ENCODE results near the gene IQCN.

Gene IQCN, protein sequence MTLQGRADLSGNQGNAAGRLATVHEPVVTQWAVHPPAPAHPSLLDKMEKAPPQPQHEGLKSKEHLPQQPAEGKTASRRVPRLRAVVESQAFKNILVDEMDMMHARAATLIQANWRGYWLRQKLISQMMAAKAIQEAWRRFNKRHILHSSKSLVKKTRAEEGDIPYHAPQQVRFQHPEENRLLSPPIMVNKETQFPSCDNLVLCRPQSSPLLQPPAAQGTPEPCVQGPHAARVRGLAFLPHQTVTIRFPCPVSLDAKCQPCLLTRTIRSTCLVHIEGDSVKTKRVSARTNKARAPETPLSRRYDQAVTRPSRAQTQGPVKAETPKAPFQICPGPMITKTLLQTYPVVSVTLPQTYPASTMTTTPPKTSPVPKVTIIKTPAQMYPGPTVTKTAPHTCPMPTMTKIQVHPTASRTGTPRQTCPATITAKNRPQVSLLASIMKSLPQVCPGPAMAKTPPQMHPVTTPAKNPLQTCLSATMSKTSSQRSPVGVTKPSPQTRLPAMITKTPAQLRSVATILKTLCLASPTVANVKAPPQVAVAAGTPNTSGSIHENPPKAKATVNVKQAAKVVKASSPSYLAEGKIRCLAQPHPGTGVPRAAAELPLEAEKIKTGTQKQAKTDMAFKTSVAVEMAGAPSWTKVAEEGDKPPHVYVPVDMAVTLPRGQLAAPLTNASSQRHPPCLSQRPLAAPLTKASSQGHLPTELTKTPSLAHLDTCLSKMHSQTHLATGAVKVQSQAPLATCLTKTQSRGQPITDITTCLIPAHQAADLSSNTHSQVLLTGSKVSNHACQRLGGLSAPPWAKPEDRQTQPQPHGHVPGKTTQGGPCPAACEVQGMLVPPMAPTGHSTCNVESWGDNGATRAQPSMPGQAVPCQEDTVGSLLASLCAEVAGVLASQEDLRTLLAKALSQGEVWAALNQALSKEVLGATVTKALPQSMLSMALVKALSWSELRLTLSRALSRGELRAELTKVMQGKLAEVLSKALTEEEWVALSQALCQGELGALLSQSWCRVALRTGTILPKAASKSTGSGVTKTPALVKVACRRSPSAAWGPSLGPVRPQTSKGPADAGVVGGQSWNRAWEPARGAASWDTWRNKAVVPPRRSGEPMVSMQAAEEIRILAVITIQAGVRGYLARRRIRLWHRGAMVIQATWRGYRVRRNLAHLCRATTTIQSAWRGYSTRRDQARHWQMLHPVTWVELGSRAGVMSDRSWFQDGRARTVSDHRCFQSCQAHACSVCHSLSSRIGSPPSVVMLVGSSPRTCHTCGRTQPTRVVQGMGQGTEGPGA (N-terminal part only)

DNA sequence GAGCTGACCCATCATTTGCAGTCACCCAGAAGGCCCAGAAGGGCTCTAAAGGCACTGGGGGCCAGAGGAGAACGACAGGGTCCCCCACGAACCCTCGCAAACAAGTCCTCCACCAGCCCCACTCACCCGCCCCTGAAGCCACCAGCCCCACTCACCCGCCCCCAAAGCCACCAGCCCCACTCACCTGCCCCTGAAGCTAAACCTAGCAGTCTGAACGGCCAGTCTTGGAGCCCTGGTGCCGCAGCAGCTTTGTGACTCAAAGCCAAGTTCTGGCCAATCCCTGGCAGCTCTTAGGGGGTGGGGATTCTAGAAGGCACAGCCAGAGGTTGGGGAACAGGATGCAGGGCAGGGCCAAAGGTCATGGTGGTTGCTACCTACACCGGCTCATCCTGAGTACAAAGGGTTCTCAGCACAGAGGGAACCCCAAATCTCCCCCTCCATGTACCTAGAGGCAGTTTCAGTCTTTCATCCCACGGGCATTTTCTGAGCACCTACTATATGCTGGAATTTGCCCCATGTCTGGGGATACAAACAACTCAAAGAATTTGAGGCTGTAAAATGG, at the start of gene IQCN:
Gene IQCN, minus strand, starts transcription at position 234 of the 562 bp plus-strand sequence. CDS start 4,974 bp downstream, outside the sequence.
- no peak for DNase-seq

DNA sequence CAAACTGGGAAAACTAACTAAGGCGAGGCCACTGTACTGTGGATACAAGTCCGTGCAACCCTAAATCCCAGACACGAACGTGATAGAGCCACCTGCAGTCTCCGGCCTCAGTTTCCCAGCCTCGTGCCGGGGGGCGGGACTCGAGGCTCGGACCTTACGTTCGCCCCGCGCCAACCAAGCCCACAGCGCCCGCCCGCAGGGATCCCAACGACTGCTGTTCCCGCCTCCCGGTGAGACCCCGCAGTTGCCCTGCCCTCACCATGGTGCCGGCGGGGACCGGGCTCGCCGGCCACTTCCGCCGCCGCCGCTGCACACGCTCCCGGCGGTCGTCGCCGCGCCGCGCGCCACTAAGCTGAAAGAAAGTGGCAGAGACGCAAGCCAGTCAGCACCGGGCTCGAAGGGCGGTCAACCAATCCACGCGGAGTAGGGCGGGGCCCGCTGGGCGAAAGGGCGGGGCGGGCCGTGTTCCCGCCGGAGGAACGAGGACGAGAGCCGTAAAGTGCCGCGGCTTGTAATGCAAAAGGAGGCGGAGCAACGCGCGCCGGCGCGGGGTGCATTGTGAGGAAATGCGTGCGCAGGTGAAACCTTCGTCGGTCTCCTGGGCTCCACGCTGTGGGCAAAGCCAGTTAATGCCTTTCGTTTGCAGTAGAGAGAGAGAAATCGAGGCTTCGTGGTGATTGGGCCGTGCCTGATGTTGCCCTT, 48.7 kb upstream of the IQCN start, which contains the start of gene LSM4:
Gene LSM4, minus strand, starts transcription at position 318 of the 702 bp plus-strand sequence. Its CDS starts 56 bp downstream, at position 262.
- DNase-seq: peak; percentile 97

DNA sequence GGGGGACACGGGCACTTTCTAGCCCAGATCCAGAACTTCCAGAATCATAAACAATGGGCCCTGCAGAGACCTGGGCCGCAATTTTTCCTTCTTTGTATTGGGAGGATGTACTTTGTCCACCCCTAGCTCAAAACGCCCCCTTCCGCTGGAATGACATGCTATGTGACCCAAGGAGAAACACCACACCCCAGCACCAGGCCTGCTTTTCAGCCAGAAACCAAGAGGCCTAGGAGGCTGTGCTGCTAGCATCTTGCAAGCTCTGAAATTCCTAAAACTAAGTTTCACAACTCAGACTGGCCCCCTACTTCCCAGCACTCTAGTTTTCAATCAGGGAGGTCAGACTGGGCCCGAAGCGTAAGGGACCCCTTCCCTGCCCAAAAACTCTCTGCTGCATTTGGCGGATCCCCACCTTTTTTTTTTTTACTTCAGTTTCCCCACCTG, 48.1 kb upstream of the IQCN start:
- DNase-seq: no peak

DNA sequence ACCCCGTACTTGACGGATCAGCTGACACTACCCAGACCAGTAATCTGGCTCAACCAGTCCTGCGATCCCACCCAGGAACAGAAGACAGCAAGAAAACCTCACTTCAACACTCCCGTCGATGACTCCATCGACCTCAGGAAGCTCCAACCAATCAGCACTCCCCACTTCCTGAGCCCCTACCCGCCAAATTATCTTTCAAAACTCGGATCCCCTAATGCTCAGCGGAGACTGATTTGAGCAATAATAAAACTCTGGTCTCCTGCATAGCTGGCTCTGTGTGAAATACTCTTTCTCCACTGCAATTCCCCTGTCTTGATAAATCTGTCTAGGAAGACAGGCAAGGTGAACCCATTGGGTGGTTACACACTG, 47.5 kb upstream of the IQCN start:
- DNase-seq: no peak

DNA sequence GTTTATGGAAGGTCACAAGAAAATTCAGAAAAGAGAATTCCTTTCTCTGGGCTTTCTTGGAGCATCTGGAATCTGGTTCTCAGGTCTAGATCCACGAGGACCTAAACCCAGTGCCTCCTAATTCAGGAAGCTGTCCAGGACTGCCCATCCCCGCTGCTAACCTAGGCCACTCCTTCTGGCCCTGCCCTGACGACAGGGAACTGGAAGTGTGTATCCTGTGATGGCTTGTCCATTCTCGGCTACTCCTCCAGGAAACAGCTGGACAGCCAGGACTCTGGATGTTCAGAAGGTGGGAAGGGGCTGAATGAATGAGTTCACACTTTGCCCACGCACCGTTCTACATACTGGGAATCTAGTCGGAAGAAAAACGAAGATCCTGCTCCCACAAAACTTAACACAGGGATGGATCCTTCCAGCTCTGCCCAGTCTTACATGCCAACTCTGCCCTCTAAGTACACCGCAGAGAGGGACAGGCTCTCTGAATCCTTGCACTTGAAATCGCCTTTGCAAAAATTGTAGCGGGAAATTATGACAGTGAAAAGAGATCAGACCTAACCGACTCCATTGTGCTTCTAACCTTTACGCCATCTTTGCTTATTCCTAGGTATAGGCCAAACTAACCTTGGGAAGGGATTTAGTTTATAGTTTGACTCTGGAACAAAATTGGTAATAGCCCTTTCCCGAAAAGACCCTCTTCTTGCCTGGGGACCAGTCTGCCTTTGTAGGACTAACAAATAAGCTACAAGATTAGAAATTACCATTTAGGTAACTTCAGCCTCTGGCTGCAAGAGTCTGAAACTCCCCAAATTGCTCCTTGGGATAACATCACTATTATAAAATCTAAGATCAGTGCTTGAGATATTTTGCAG, 46.8 kb upstream of the IQCN start:
- DNase-seq: no peak

DNA sequence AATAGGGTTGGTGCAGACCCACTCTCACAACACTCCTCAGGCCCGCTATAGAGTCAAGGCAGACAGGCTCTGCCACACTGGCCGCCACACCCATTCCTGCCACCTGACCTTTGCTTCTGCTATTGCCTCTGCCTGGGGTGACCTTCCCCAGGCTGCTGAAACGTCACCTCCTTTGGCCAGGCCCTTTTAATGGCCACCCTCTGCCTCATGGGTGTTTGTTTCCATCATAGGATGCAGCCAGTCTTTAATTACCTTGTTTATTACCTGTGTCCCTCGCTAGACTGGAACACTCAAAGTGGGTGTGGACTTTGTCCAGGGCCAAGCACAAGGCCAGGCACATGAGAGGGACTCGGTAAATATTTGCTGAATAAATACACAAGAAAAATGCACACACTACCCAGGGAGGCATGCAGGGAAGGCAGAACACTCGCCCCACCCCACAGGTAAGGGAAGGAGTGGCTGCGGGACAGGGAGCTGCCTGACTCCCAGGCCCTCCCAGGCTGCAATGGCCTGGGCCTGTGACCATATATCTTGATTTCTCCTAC, 45.4 kb upstream of the IQCN start:
- no peak for DNase-seq

DNA sequence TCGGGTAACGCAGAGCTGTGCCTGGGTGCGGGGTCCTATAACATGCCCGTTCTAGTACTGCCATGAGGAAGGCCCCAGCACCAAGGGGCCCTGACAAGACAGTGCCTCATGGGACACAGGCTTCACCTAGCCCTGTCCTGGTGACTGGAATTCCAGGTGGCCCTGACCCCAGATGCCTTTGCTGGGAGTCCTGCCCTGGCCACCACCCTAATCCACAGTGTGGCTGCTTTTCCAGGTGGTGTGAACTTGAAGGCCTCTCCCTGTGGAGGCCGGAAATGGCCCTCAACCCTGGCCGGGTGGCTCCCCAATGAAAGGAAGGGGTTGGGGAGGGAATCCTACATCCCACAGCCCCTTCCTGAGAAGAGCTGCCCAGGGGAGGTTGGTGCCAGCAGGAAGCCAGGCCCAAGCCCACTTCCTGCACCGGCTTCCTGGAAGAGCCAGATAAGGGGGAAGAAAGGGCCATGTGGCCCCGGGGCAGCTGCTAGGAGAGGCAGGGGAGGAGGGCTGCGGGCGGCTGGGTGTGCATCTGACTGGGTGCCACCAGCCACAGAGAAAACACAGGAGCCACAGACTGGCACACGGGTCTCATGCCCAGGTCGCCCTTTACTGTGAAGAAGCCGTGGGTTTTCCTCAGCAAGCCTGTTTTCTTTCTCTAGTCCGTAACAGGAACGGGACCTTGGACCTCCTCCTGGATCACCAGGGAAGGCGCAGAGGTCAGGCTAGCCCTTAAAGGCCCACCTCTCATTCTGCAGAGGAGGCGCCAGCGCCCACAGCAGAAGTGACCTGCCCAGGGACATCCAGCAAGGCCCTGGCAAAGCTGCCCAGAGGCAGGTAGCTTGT, 43.9 kb upstream of the IQCN start:
- no peak for DNase-seq

DNA sequence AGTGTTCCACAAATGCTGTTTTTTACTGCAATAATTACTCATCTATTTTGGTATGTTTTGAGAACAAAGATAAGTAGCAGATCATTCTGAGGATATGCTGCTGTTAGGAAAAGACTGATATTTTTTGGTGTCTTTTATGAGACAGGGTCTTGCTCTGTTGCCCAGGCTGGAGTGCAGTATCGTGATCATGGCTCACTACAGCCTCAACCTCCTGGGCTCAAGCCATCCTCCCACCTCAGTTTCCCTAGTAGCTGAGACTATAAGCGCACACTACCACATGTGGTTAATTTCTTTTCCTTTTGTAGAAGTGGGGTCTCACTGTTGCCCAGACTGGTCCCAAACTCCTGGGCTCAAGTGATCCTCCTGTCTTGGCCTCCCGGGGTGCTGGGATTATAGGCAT, 39.1 kb upstream of the IQCN start:
- DNase-seq: no peak

DNA sequence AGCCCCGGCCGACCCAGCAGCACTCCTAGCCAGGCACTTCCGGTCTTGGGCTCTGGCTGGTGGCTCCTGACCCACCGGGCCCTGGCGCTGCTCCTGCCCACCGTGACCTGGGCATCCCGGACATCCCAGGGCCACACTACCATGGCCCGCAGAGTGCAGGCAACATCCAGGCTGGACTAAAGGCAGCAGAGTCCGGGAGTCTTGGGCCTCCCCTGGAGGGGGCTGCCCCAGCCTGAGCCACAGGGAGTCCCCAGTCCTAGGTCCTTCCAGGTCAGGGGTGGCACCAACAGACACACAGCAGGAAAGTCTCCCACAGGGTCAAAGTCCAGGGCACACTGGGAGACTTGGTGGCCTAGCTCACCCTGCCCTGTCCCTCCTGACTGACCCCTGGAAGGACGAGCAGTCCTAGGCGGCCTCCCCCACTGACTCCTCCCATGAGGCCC, 37.9 kb upstream of the IQCN start:
- no peak for DNase-seq

DNA sequence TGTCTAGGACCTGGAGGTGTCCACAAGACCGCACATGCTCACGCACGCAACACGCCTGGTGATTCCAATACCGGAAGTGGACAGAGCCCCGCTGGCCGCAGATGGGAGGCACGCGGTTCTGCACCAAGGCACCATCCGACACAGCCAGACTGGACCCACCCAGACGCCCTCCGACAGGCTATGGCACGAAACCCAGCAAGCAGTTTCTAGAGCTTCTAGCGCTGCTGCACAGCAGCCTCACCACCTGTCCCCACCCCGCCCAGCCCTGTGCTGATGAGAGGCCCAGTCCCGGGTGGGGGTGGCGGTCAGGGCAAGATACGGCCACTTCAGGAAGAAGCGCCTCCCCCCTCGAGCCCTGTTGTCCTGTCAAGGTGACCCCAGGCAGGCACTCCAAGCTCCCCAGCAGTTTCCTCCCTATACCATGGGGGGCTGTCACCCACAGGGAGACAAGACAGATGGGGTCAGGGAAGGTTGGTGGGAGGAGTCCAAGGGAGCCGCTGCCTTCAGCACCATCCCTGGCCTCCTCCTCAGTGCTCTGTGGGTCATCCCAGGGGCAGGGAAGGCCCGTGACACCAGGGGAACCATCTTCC, 37.3 kb upstream of the IQCN start:
- DNase-seq: no peak

DNA sequence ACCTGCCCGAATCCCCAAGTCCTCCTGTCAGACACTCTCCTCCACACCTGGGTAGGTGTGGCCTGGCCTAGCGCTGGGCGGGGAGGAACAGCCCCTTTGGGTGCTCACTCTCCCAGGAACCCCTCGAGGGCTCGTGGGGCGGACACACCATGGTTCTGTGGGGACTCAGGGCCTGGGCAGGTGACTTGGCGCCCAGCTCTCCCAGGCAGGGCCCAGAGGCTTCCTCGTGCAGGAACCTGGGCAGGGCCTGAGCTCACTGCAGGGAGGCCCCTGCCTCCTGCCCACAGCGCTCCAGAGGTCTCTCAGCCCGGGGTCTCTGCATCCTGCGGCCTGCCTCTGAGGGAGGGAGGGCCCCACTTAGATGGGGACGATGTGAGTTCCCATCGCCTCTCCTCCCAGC, 36.7 kb upstream of the IQCN start:
- no peak for DNase-seq

DNA sequence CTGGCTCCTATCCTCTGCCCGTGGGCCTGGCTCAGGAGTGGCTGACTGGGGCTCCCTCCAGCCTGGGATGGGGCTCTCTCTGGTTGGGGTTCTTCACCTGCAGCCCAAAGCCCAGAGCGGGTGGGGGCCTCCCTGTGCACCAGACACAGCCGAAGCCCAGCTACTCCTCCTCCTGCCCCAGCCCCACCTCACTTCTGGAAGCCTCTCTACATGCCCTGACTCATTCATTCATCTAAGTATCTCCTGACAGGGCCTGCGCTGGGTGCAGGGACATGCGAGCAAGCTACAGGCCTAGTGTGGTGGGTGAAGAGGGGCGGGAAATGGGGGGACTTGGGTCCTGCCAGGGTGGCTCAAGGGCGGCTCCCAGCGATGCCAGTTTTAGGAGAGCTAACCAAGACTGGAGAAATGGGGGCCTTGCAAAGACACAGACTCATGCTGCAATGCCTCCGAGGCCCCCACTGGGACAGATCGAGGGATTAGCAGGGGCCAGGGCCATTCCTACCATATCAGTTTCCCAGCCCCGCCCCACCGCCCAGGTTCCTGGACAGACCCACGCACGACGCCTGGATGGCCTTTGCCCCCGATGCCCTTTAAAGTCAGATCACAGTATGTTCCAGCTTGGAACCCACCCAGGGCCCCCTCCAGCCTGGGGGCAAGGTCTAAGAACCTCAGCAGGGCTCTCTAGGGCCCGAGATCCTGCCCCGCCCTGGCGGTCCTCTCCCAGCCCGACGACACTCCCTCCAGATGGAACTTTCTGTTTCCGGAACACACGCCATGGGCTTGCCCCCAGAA, 36.1 kb upstream of the IQCN start:
- no peak for DNase-seq

DNA sequence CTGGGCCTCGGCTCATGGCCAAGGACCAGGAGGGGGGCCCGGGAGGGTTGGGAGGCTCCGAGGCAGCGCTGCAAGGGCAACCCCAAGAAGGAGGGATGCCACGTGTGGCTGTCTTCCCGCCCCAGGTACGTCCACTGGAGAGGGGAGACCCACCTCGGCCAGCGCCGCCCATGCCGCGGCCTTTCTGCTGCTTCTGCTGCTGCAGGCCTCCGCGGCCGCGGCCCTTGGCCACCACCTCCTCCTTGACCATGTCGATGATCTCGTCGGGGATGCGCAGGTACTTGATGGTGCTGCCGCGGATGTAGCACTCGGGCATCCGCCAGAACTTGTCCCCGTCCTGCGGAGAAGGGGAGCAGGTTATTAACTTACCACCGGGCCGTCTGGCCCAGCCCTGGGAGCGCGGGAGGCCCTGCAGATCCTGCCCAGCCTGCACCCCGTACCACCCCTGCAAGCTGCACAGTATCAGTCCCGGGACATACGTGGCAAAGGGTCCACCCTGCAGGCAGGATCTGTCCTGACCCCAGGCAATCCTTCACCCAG, 35.3 kb upstream of the IQCN start:
- no peak for DNase-seq

DNA sequence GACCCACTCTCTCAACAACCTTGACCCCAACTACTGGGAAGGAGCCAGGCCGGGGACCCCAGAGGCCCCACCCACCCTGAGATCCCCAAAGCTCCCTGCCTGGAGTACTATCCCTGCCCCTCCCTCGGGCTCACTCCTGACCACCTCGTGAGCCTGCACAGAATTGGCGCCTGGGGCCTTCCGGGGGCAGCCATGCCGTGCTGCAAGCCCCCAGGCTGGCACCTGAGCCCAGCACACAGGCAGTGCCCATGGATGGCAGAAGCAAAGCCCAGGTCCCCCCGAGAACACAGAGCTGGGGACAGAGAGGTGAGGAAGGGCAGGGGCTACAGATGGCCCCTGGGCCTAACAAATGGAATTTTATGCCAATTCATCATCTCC, 34.7 kb upstream of the IQCN start:
- no peak for DNase-seq

DNA sequence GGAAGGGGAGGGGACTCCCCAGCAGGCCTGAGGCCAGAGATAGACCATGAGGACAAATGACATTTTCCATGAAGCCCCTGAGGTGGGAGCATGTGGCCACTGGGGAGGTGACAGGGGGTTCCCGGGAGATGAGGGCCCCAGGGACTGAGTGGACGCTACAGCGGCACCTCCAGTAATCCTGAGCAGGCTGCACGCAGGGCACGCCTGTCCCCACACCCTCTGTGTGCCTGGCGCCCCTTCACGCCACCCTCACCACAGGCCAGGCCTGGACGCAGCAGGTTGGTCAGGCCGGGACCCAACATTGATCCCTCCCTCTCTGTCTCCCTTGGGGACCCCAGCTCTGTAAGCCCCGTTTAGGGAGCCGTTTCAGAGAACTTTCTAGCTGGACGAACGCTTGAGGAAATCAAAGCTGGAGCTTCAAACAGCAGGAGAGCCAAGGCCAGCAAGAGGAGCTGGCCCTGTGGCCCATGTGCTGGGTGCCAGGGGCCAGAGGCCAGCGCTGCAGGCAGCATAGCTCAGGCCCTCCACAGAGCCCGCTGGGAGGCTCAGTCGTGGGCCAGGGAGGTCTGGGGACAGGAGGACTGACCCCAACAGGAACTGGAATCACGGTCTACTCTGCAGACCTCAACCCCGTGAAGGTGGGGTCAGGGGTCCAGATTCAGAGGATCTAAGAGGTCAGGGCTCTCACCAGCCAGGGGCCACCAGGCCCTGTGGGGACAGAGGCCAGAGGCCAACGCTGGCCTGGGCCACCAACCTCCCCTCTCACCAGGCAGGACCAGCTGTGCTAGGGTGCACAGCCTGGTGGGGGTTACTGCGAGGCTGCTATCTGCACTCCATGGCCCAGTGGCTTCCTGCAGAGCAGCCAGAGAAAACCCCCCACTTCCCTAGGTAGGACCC, 34.0 kb upstream of the IQCN start:
- no peak for DNase-seq

DNA sequence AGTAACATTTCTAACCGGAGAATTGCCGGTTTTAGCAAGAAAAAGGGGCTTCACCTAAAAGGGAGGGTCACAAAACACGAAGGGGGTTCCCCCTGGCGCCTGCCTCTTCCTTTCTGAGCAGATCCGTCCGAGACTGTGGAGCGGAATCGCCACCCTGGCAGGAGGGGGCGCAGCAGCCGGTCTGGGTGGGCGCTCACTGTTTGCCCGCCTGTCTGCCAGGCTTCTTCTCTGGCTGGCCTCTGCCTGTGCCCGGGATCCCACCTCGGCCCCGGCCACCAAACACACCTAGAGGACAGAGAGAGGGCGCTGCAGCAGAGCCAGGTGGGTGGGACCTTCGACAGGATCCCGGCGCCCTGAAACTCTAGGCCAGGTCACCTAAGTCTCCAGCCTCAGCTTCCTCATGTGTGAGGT, 33.0 kb upstream of the IQCN start:
- no peak for DNase-seq

DNA sequence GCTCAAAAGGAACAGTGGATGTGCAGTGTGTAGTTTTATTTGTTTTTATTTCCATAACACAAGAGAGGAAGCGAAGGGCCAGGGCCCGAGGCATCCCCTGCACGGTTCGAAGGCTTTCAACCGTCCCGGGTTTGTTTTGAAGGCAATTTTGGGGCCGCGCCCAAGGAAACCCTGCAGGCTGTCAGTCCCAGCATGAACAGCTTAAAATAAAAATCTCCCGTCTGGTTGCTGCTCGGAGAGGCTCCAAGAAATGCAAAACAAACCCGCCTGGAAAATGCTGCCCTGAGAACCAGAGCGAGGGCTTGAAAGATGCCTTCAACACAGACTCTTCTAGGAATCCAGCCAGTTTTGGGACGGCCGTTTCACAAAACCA, 32.6 kb upstream of the IQCN start:
- DNase-seq: no peak

Data from T1000 (cell line).